Keratinocyte (primary cell): ENCODE data around the gene SHISA9. TPM values are rescaled to one million over a fixed set of nuclear protein-coding genes. Genes with fewer than 3 reads are reported as not detected.

Source experiments
- DNase-seq: peaks from one replicate; pipeline ENCODE4 v3.0.0-alpha.2; 2011; ENCODE audit warnings: low read depth, missing footprints, low spot score
- FAIRE-seq: peaks from 2 replicates; lab custom pipeline; 2011; peaks lifted over from hg19 to GRCh38; lab: Jason Lieb, UNC
- H2AFZ ChIP-seq: 2 replicates; pipeline ENCODE4 v1.6.0; 2012; ENCODE audit warnings: low read length, control low read depth, inconsistent platforms; ENCODE audit not compliant: control insufficient read depth
- H3K27ac ChIP-seq: 2 replicates; pipeline ENCODE4 v1.5.1; 2011; ENCODE audit warnings: low read length; ENCODE audit not compliant: control insufficient read depth, insufficient read depth
- H3K27me3 ChIP-seq: 3 replicates; pipeline ENCODE4 v1.6.0; 2011; ENCODE audit warnings: low read length; ENCODE audit not compliant: control insufficient read depth, insufficient read depth; ENCODE audit errors: extremely low read depth
- H3K36me3 ChIP-seq, 2 experiments: 2 replicates in 1 of 2; 3 replicates in 1 of 2; pipeline ENCODE4 v1.5.1; 2011; ENCODE audit warnings: low read length in 2 of 2, mild to moderate bottlenecking in 1 of 2; ENCODE audit not compliant: control insufficient read depth in 2 of 2, insufficient read depth in 2 of 2; ENCODE audit errors: extremely low read depth in 1 of 2
- H3K4me1 ChIP-seq: 3 replicates; pipeline ENCODE4 v1.5.1; 2011; ENCODE audit warnings: low read length; ENCODE audit not compliant: control insufficient read depth, insufficient read depth; ENCODE audit errors: extremely low read depth
- H3K4me2 ChIP-seq: 3 replicates; pipeline ENCODE4 v1.6.0; 2011; ENCODE audit warnings: low read depth, low read length; ENCODE audit not compliant: control insufficient read depth, insufficient read depth; ENCODE audit errors: extremely low read depth
- H3K4me3 ChIP-seq, 3 experiments: fragments of 200-600 bp in 1 of 3; sonication (generic) in 1 of 3; 2 replicates in 2 of 3; 3 replicates in 1 of 3; pipeline ENCODE4 v1.5.1; 2011 to 2016; ENCODE audit warnings: low read length in 3 of 3, mild to moderate bottlenecking in 3 of 3, control low read depth in 2 of 3, inconsistent platforms in 1 of 3, low read depth in 1 of 3, mixed read lengths in 1 of 3, mixed run types in 1 of 3, moderate library complexity in 1 of 3; ENCODE audit not compliant: control insufficient read depth in 2 of 3, insufficient read depth in 2 of 3; ENCODE audit errors: extremely low read depth in 1 of 3
- H3K79me2 ChIP-seq: 2 replicates; pipeline ENCODE4 v1.6.0; 2012; ENCODE audit warnings: low read length; ENCODE audit not compliant: control insufficient read depth, insufficient read depth
- H3K9ac ChIP-seq: 3 replicates; pipeline ENCODE4 v1.6.0; 2011; ENCODE audit warnings: low read length; ENCODE audit not compliant: control insufficient read depth, insufficient read depth; ENCODE audit errors: extremely low read depth
- H3K9me1 ChIP-seq: 3 replicates; pipeline ENCODE4 v1.6.0; 2011; ENCODE audit warnings: low read length; ENCODE audit not compliant: control insufficient read depth, insufficient read depth; ENCODE audit errors: extremely low read depth
- H3K9me3 ChIP-seq: 2 replicates; pipeline ENCODE4 v1.5.1; 2012; ENCODE audit warnings: low read depth, low read length; ENCODE audit not compliant: control insufficient read depth
- H4K20me1 ChIP-seq: 3 replicates; pipeline ENCODE4 v1.6.0; 2011; ENCODE audit warnings: low read length; ENCODE audit not compliant: control insufficient read depth, insufficient read depth; ENCODE audit errors: extremely low read depth
- CTCF ChIP-seq, 3 experiments: IDR thresholded peaks in 1 of 3; conservative IDR thresholded peaks in 1 of 3; optimal IDR thresholded peaks in 1 of 3; 2 replicates in 2 of 3; 3 replicates in 1 of 3; pipeline versions ENCODE3 to v1.5.1; 2011; ENCODE audit warnings: low read length in 3 of 3, mild to moderate bottlenecking in 3 of 3, moderate library complexity in 2 of 3, control low read depth in 1 of 3, inconsistent platforms in 1 of 3; ENCODE audit not compliant: insufficient read depth in 2 of 3; ENCODE audit errors: extremely low read depth in 1 of 3
- EZH2 ChIP-seq: IDR thresholded peaks from one replicate; pipeline ENCODE4 v1.6.1; 2012; ENCODE audit warnings: inconsistent platforms, mild to moderate bottlenecking, low read length, moderate library complexity
- dilution Hi-C: fragments of 300-500 bp; cut with MboI; formaldehyde crosslinking; loops from one replicate; pipeline ENCODE4 v1.7.0; 2020; ENCODE audit warnings: low sequenced_read_pairs; ENCODE audit not compliant: extremely low pct_ligation_motif_present
- polyA plus RNA-seq, 5 experiments: library from polyadenylated mRNA; depleted of rRNA in 3 of 5; stranded (reverse) in 3 of 5; stranded (forward) in 1 of 5; unstranded in 1 of 5; fragments of >200 nt; gene quantifications; 1 replicate in 1 of 5; 2 replicates in 3 of 5; 3 replicates in 1 of 5; pipeline versions ENCODE4 v1.2.1 to v1.2.3, GENCODE V29; 2011 to 2012; ENCODE audit warnings: missing spikeins in 2 of 5, low read depth in 1 of 5, low replicate concordance in 1 of 5

The SHISA9 gene
- polyA plus RNA-seq, 1 donor (not counting 4 experiments of a cell fraction or from before 2014, with no cell fraction given), result 0.28 TPM

DNA sequence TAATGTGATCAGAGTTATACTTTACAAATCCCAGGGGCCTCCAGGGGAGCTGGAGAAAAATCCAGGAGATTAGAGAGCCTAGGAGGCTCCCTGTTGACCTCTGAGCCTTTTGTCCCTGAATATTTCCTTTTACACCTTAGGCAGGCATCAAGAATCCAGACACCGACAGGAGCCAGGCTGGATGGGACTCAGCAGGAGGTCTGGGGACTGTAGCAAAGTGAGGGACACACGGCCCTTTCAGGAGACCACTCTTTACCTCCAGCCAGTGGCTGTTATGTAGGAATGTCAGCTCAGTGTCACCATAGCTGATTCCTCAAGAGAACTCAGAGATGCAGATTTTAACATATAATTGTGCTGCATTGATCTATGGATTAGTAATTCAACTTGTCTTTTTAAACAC is 198.4 kb downstream of the SHISA9 start:
- Histone ChIP-seq H2AFZ (no peak overlapping the region), H3K9ac (no peak overlapping the region), H3K36me3 (no peaks in the 10 kb centered on the region), H3K4me1 (no peaks in the 10 kb centered on the region), H3K9me1 (no peaks in the 10 kb centered on the region), H3K9me3 (no peaks in the 10 kb centered on the region), H3K27ac (no peak overlapping the region), H4K20me1 (no peaks in the 10 kb centered on the region), H3K4me2 (no peak overlapping the region), H3K4me3 (no peak overlapping the region), H3K27me3 (no peaks in the 10 kb centered on the region), H3K79me2 (no peaks in the 10 kb centered on the region)
- TF ChIP-seq CTCF (optimal IDR thresholded peaks at IDR 0.05 in 1 of 3, IDR thresholded peaks at IDR 0.05 in 1 of 3, conservative IDR thresholded peaks at IDR 0.05 in 1 of 3; ENCODE audit: extremely low read depth in 1 of 3, insufficient read depth in 2 of 3, low read length in 3 of 3) (no peak), EZH2 (no peak)
- dilution Hi-C loops, result no loop called here
- FAIRE-seq (no peak), DNase-seq (no peak)

- TF ChIP-seq CTCF (optimal IDR thresholded peaks at IDR 0.05 in 1 of 3, IDR thresholded peaks at IDR 0.05 in 1 of 3, conservative IDR thresholded peaks at IDR 0.05 in 1 of 3; ENCODE audit: extremely low read depth in 1 of 3, insufficient read depth in 2 of 3, low read length in 3 of 3) (no peak), EZH2 (no peak)
- H3K9me3 ChIP-seq, result no peaks in the 10 kb centered on the region
- no peaks in the 10 kb centered on the region for H3K27me3 ChIP-seq
- no peak overlapping the region for H3K4me3 ChIP-seq
- H3K9me1 ChIP-seq, result no peaks in the 10 kb centered on the region
- FAIRE-seq (no peak), DNase-seq (no peak)
- no peak overlapping the region for H2AFZ ChIP-seq
- no peak overlapping the region for H3K9ac ChIP-seq
- H3K36me3 ChIP-seq, result no peaks in the 10 kb centered on the region
- no peak overlapping the region for H3K27ac ChIP-seq
- no peaks in the 10 kb centered on the region for H4K20me1 ChIP-seq
- no peak overlapping the region for H3K4me2 ChIP-seq
- no peaks in the 10 kb centered on the region for H3K79me2 ChIP-seq
- dilution Hi-C loops, result no loop called here
- no peaks in the 10 kb centered on the region for H3K4me1 ChIP-seq
These were observed 199.6 kb downstream of the SHISA9 start for GRCh38 chr16:13100970-13101369.
